Measurements from ENCODE around the gene CDK5R2.
A peak's percentile ranks its signal among the peaks of the same experiment; 100 is the strongest.
"Not testable (repeated sequence)": the region's sequence is repeated elsewhere in the genome, so short reads cannot be mapped to it uniquely, and the experiment has no call there.

CDK5R2 gene

GRCh38 chr2:218959141-218959731, at the start of gene CDK5R2:
TSS of gene CDK5R2 (plus strand) at chr2:218959666. CDS start at chr2:218959821, 155 bp downstream.
- H3K9me3 ChIP-seq (ENCODE audit: insufficient read depth, low read depth, low read length), result no peaks in the 10 kb centered on the region
- H3K27ac ChIP-seq (ENCODE audit: low read length), result no peak within 1 kb of the TSS
- peaks cover 11% of the 10 kb centered on the region for H3K4me1 ChIP-seq (ENCODE audit: insufficient read depth, low read length)
- H3K9ac ChIP-seq (ENCODE audit: low read depth, low read length), result peak within 1 kb of the TSS; percentile 65; the same call in 1 of the 2 replicates
- no peaks in the 10 kb centered on the region for H3K36me3 ChIP-seq (ENCODE audit: insufficient read depth, low read depth, low read length)
- H3K27me3 ChIP-seq (ENCODE audit: insufficient read depth, low read length), result peaks cover 89% of the 10 kb centered on the region
- H3K4me3 ChIP-seq (ENCODE audit: low read length), result peak within 1 kb of the TSS; percentile 89

- H3K4me1 ChIP-seq (ENCODE audit: insufficient read depth, low read length), result peaks cover 6% of the 10 kb centered on the region; the same call in 1 of the 2 replicates
- H3K9me3 ChIP-seq (ENCODE audit: insufficient read depth, low read depth, low read length), result no peaks in the 10 kb centered on the region
- H3K27me3 ChIP-seq (ENCODE audit: insufficient read depth, low read length), result peaks cover 31% of the 10 kb centered on the region
- no peak overlapping the region for H3K27ac ChIP-seq (ENCODE audit: low read length)
- H3K9ac ChIP-seq (ENCODE audit: low read depth, low read length), result no peak overlapping the region
- H3K4me3 ChIP-seq (ENCODE audit: low read length), result no peak overlapping the region
- H3K36me3 ChIP-seq (ENCODE audit: insufficient read depth, low read depth, low read length), result no peaks in the 10 kb centered on the region
Observed at GRCh38 chr2:218910741-218911140, 48.7 kb upstream of the CDK5R2 start.

DNA sequence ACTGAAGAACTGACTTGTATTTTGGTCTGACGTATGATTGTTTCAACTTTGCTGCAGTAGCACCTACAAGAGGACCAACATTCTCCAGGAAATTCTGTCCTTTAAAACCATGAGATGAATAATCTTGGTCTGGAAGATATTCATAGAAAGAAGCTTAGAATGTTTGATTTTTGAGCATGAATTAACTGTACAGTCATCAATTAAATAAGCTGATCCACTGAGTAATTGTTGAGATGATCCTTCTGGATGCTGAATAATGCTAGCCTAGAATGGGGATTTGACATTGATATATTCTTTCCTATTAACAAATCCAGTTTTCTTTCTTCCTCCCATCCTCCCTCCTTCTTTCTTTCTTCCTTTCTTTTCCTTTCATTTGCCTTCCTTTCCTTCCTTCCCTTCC, 39.0 kb upstream of the CDK5R2 start:
- H3K27me3 ChIP-seq (ENCODE audit: insufficient read depth, low read length), result no peaks in the 10 kb centered on the region
- H3K36me3 ChIP-seq (ENCODE audit: insufficient read depth, low read depth, low read length), result no peaks in the 10 kb centered on the region
- H3K9me3 ChIP-seq (ENCODE audit: insufficient read depth, low read depth, low read length), result peaks cover 10% of the 10 kb centered on the region; the same call in 1 of the 2 replicates
- no peak overlapping the region for H3K9ac ChIP-seq (ENCODE audit: low read depth, low read length)
- no peaks in the 10 kb centered on the region for H3K4me1 ChIP-seq (ENCODE audit: insufficient read depth, low read length)
- H3K4me3 ChIP-seq (ENCODE audit: low read length), result no peak overlapping the region
- no peak overlapping the region for H3K27ac ChIP-seq (ENCODE audit: low read length)

GRCh38 chr2:218924757-218925156, 34.7 kb upstream of the CDK5R2 start:
- peaks cover 10% of the 10 kb centered on the region for H3K9me3 ChIP-seq (ENCODE audit: insufficient read depth, low read depth, low read length)
- H3K27ac ChIP-seq (ENCODE audit: low read length), result no peak overlapping the region
- H3K27me3 ChIP-seq (ENCODE audit: insufficient read depth, low read length), result no peaks in the 10 kb centered on the region
- H3K36me3 ChIP-seq (ENCODE audit: insufficient read depth, low read depth, low read length), result no peaks in the 10 kb centered on the region
- H3K9ac ChIP-seq (ENCODE audit: low read depth, low read length), result no peak overlapping the region
- no peak overlapping the region for H3K4me3 ChIP-seq (ENCODE audit: low read length)
- no peaks in the 10 kb centered on the region for H3K4me1 ChIP-seq (ENCODE audit: insufficient read depth, low read length)

DNA sequence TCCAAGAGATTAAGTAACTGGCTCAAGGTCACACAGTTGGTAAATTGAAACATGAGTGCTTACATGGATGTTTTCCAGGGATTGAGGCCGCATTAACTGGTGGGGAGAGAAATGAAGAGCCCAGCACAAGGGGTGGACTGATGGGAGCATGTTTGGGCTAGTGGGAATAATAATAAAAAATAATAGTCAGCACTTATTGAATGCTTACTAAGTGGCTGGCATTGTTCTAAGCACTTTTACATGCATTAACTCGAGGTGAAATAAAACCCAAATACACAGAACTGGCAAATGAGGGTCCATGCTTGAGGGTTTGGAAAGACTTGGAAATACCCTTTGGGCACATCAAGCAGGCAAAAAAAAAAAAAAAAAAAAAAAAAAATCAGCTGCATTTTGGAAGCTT, 34.0 kb upstream of the CDK5R2 start:
- no peak overlapping the region for H3K27ac ChIP-seq (ENCODE audit: low read length)
- no peaks in the 10 kb centered on the region for H3K27me3 ChIP-seq (ENCODE audit: insufficient read depth, low read length)
- no peaks in the 10 kb centered on the region for H3K4me1 ChIP-seq (ENCODE audit: insufficient read depth, low read length)
- H3K9ac ChIP-seq (ENCODE audit: low read depth, low read length), result no peak overlapping the region
- peaks cover 16% of the 10 kb centered on the region for H3K9me3 ChIP-seq (ENCODE audit: insufficient read depth, low read depth, low read length)
- H3K4me3 ChIP-seq (ENCODE audit: low read length), result no peak overlapping the region
- H3K36me3 ChIP-seq (ENCODE audit: insufficient read depth, low read depth, low read length), result no peaks in the 10 kb centered on the region

GRCh38 chr2:218927422-218927821, 32.0 kb upstream of the CDK5R2 start:
- Histone ChIP-seq H3K9ac (ENCODE audit: low read depth, low read length) (no peak overlapping the region), H3K27ac (ENCODE audit: low read length) (no peak overlapping the region), H3K4me1 (ENCODE audit: insufficient read depth, low read length) (no peaks in the 10 kb centered on the region), H3K36me3 (ENCODE audit: insufficient read depth, low read depth, low read length) (no peaks in the 10 kb centered on the region), H3K27me3 (ENCODE audit: insufficient read depth, low read length) (no peaks in the 10 kb centered on the region), H3K9me3 (ENCODE audit: insufficient read depth, low read depth, low read length) (peaks cover 18% of the 10 kb centered on the region), H3K4me3 (ENCODE audit: low read length) (no peak overlapping the region)

DNA sequence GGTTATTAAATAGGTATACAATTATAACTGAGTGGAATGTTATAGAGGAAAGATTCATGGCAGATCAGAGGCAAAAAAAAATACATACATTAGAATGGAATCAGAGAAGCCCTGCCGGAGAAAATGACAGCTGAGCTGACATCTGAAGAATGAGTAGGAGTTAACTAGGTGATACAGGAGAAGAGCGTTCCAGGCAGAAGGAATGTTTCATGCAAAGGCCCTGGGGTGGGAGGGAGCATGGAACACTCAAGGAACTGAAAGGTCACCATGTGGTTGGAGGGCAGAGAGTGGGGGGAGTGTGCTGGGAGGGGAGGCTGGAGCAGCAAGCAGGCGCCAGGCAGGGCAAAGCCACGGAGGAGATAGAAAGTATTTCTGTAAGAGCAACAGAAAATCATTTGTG, 31.6 kb upstream of the CDK5R2 start:
- Histone ChIP-seq H3K36me3 (ENCODE audit: insufficient read depth, low read depth, low read length) (no peaks in the 10 kb centered on the region), H3K4me1 (ENCODE audit: insufficient read depth, low read length) (no peaks in the 10 kb centered on the region), H3K9ac (ENCODE audit: low read depth, low read length) (no peak overlapping the region), H3K27me3 (ENCODE audit: insufficient read depth, low read length) (peaks cover 3% of the 10 kb centered on the region; the same call in 1 of the 2 replicates), H3K4me3 (ENCODE audit: low read length) (no peak overlapping the region), H3K9me3 (ENCODE audit: insufficient read depth, low read depth, low read length) (peaks cover 18% of the 10 kb centered on the region), H3K27ac (ENCODE audit: low read length) (no peak overlapping the region)

DNA sequence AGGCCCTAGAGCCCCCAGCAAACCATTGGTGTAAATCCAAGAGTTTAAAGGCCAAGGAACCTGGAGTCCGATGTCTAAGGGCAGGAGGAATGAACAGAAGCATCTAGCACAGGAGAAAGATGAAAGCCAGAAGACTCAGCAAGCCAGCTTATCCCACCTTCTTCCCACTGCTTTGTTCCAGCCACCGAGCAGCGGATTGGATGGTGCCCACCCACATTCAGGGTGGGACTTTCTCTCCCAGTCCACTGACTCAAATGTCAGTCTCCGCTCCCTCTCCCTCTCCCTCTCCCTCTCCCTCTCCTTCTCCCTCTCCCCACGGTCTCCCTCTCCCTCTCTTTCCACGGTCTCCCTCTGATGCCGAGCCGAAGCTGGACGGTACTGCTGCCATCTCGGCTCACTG, 29.0 kb upstream of the CDK5R2 start:
- not testable (repeated sequence) for H3K4me3 ChIP-seq (ENCODE audit: low read length); H3K9me3 ChIP-seq (ENCODE audit: insufficient read depth, low read depth, low read length); H3K27me3 ChIP-seq (ENCODE audit: insufficient read depth, low read length); H3K9ac ChIP-seq (ENCODE audit: low read depth, low read length); H3K36me3 ChIP-seq (ENCODE audit: insufficient read depth, low read depth, low read length); H3K4me1 ChIP-seq (ENCODE audit: insufficient read depth, low read length); H3K27ac ChIP-seq (ENCODE audit: low read length)

DNA sequence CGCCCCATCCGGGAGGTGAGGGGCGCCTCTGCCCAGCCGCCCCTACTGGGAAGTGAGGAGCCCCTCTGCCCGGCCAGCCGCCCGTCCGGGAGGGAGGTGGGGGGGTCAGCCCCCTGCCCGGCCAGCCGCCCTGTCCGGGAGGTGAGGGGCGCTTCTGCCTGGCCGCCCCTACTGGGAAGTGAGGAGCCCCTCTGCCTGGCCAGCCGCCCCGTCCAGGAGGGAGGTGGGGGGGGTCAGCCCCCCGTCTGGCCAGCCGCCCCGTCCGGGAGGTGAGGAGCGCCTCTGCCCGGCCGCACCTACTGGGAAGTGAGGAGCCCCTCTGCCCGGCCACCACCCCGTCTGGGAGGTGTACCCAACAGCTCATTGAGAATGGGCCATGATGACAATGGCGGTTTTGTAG, 27.7 kb upstream of the CDK5R2 start:
- not testable (repeated sequence) for H3K27ac ChIP-seq (ENCODE audit: low read length); H3K9ac ChIP-seq (ENCODE audit: low read depth, low read length); H3K9me3 ChIP-seq (ENCODE audit: insufficient read depth, low read depth, low read length); H3K36me3 ChIP-seq (ENCODE audit: insufficient read depth, low read depth, low read length); H3K4me3 ChIP-seq (ENCODE audit: low read length); H3K4me1 ChIP-seq (ENCODE audit: insufficient read depth, low read length)
- peaks cover 13% of the 10 kb centered on the region for H3K27me3 ChIP-seq (ENCODE audit: insufficient read depth, low read length)

GRCh38 chr2:218944759-218945404, 14.6 kb upstream of the CDK5R2 start:
- H3K9ac ChIP-seq (ENCODE audit: low read depth, low read length), result no peak overlapping the region
- H3K4me3 ChIP-seq (ENCODE audit: low read length), result no peak overlapping the region
- no peaks in the 10 kb centered on the region for H3K36me3 ChIP-seq (ENCODE audit: insufficient read depth, low read depth, low read length)

GRCh38 chr2:218946621-218947020, 12.8 kb upstream of the CDK5R2 start:
- no peaks in the 10 kb centered on the region for H3K36me3 ChIP-seq (ENCODE audit: insufficient read depth, low read depth, low read length)
- H3K9me3 ChIP-seq (ENCODE audit: insufficient read depth, low read depth, low read length), result no peaks in the 10 kb centered on the region
- peaks cover 28% of the 10 kb centered on the region for H3K27me3 ChIP-seq (ENCODE audit: insufficient read depth, low read length)
- H3K9ac ChIP-seq (ENCODE audit: low read depth, low read length), result no peak overlapping the region
- H3K27ac ChIP-seq (ENCODE audit: low read length), result no peak overlapping the region
- no peaks in the 10 kb centered on the region for H3K4me1 ChIP-seq (ENCODE audit: insufficient read depth, low read length)
- no peak overlapping the region for H3K4me3 ChIP-seq (ENCODE audit: low read length)

More at GRCh38 chr2:218944759-218945404, 14.6 kb upstream of the CDK5R2 start:
- Histone ChIP-seq H3K4me1 (ENCODE audit: insufficient read depth, low read length) (no peaks in the 10 kb centered on the region), H3K9me3 (ENCODE audit: insufficient read depth, low read depth, low read length) (no peaks in the 10 kb centered on the region; the same call in 1 of the 2 replicates), H3K27ac (ENCODE audit: low read length) (no peak overlapping the region), H3K27me3 (ENCODE audit: insufficient read depth, low read length) (peaks cover 25% of the 10 kb centered on the region)

- Histone ChIP-seq H3K4me1 (ENCODE audit: insufficient read depth, low read length) (no peaks in the 10 kb centered on the region), H3K9ac (ENCODE audit: low read depth, low read length) (no peak overlapping the region), H3K27me3 (ENCODE audit: insufficient read depth, low read length) (peaks cover 52% of the 10 kb centered on the region), H3K36me3 (ENCODE audit: insufficient read depth, low read depth, low read length) (no peaks in the 10 kb centered on the region), H3K4me3 (ENCODE audit: low read length) (no peak overlapping the region), H3K9me3 (ENCODE audit: insufficient read depth, low read depth, low read length) (no peaks in the 10 kb centered on the region), H3K27ac (ENCODE audit: low read length) (no peak overlapping the region)
Observed at GRCh38 chr2:218952160-218952559, 7.3 kb upstream of the CDK5R2 start.

All from iPS-20b (cell line).